ENCODE measurements around the gene KCNC4. TPM values are rescaled to one million over a fixed set of nuclear protein-coding genes. Genes with fewer than 3 reads are reported as not detected.

Gene KCNC4
- polyA plus RNA-seq (ENCODE audit: insufficient read length): 6.7 TPM
- long read RNA-seq, donor 1, full-length matches to known transcripts: 1 of 1 reads
- long read RNA-seq, donor 1, partial matches to known transcripts: 0 of 1 reads
- long read RNA-seq, donor 1, other reads (novel, unspliced or antisense): 0 of 1 reads
- long read RNA-seq, donor 2, full-length matches to known transcripts: 1 of 1 reads
- long read RNA-seq, donor 2, partial matches to known transcripts: 0 of 1 reads
- long read RNA-seq, donor 2, other reads (novel, unspliced or antisense): 0 of 1 reads
- long read RNA-seq, donor 3, partial matches to known transcripts: 0 of 1 reads
- long read RNA-seq, donor 3, other reads (novel, unspliced or antisense): 0 of 1 reads
- long read RNA-seq, donor 4: 0 reads
- long read RNA-seq, donor 5, full-length matches to known transcripts: 2 of 2 reads
- long read RNA-seq, donor 5, partial matches to known transcripts: 0 of 2 reads
- long read RNA-seq, donor 5, other reads (novel, unspliced or antisense): 0 of 2 reads
- long read RNA-seq, donor 6, full-length matches to known transcripts: 1 of 1 reads
- long read RNA-seq, donor 6, partial matches to known transcripts: 0 of 1 reads
- long read RNA-seq, donor 6, other reads (novel, unspliced or antisense): 0 of 1 reads
- long read RNA-seq, donor 7, full-length matches to known transcripts: 3 of 3 reads
- long read RNA-seq, donor 7, partial matches to known transcripts: 0 of 3 reads
- long read RNA-seq, donor 7, other reads (novel, unspliced or antisense): 0 of 3 reads
- long read RNA-seq, donor 8, full-length matches to known transcripts: 1 of 1 reads
- long read RNA-seq, donor 8, partial matches to known transcripts: 0 of 1 reads
- long read RNA-seq, donor 8, other reads (novel, unspliced or antisense): 0 of 1 reads

DNA sequence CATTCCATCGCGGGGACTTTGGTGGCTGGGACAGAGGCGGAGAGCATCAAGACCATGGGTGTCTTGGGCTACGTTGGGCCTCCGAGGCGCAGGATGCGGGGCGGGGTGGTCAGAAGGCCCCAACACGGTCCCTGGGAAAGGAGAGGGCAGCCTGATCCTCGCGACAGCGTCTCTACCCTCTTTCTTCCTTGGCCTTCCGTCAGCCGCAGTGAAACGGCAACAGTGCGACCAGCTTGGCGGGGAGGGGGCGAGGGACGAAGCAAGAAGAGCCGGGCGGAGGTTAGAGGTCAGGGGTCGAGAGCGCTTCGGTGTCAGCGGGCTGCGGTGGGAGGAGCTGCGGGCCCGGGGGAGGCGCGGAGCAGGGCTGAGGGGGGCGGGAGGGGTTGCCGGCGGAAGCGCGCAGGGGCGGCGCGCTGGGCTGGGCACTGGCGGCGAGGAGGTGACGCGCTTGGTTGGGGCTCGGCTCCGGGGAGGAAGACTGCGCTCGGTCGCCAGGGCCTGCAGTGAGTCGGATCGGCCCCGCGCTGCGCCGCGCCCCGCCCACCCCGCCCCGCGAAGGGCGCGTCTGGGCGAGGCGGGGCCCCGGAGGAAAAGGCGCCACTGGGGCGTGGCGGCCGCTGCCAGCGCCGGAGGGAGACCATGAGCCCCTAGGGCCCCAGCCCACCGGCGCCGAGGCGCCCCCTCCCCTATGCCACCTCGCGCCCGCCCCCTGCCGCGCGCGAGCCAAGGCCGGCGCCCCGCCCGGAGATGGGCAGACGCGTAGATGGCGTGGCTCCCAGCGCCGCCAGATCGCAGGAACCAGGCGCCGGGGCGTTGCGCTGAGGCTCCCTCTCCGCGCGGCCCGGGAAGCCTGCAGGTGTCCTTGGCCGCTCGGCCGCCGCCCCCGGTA is at the start of gene KCNC4:
TSS of gene KCNC4 (plus strand) at position 600 of the 889 bp plus-strand sequence. CDS start 1,186 bp downstream, outside the sequence.
- no peak for DNase-seq

DNA sequence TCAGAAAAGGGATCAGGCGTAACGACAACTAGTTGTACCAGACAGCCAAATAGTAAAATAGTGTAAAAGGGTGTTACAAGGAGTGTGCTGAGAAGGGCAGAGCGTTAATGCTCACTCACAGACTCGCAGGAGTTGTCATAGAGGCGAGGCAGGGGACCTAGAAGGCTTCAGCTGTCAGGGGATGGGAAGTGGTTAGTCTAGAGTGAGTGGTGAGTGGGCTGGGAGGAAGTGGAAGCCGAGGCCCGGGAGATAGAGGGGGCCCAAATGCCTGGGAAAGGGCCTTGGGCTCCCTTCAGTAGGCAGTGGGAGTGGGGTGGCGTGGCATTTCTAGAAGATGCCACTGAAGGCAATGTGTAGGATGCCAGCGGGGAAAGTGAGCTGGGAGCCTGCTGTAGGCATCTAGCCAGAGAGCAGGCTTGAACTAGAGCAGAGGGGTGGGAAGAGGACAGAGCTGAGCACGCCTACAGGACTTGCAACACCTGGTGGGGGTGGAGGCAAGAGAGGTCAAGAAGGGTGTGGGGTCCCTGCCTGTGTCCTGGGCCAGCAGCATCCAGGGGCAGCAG is 49.5 kb upstream of the KCNC4 start:
- no peak for DNase-seq

- no peak for DNase-seq
Measured at GRCh38 chr1:110161165-110161564, 48.9 kb upstream of the KCNC4 start.

- DNase-seq: no peak
Measured at GRCh38 chr1:110161849-110162248, 48.3 kb upstream of the KCNC4 start.

DNA sequence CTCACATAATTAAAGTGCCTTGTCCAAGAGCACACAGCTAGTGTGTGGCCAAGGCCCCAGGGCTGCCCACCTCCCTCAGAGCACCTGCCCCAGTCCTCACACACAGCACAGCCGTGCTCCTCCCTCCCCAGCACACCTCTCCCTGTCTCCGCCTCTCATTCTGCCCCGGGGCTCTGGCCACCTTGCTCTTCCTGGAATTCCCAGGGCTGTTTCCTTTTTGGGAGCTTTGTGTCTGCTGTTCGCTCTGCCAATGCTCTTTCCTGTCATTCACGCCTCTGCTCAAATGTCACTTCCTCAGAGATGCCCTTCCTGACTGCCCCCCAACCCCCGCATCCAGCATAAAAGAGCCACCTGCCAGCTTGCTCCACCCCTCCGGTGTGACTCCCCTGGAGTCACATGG is 46.5 kb upstream of the KCNC4 start:
- DNase-seq: no peak

- DNase-seq: no peak
Measured at GRCh38 chr1:110164725-110165350, 45.3 kb upstream of the KCNC4 start.

DNA sequence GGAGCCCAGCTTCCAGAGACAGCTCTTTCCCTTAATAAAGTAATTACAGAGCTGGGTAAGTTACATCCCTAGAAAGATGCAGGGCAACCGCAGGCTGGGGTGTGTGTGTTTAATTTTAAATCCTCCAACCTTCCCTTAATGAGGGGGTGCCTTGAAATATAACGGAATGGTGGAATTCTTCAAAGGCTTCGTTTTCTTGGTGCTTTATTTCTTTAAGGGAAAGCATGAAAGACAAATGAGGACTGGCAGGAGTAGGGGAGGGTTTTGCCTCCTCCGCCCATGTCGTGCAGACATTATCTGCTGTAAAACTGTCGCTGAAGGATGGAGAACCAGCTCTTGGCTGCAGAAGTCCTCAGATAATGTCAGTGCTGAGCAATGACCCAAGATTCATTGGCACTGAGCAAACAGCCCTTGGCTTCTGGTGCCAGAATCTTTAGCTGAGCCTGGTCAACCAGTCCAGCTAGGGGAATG is 44.3 kb upstream of the KCNC4 start:
- no peak for DNase-seq

- DNase-seq: no peak
Measured at GRCh38 chr1:110166861-110167260, 43.3 kb upstream of the KCNC4 start.

GRCh38 chr1:110170766-110171733 is 39.1 kb upstream of the KCNC4 start:
- DNase-seq: no peak

GRCh38 chr1:110172001-110172400 is 38.1 kb upstream of the KCNC4 start:
- no peak for DNase-seq

- DNase-seq: no peak
Measured at GRCh38 chr1:110173466-110174105, 36.5 kb upstream of the KCNC4 start.

DNA sequence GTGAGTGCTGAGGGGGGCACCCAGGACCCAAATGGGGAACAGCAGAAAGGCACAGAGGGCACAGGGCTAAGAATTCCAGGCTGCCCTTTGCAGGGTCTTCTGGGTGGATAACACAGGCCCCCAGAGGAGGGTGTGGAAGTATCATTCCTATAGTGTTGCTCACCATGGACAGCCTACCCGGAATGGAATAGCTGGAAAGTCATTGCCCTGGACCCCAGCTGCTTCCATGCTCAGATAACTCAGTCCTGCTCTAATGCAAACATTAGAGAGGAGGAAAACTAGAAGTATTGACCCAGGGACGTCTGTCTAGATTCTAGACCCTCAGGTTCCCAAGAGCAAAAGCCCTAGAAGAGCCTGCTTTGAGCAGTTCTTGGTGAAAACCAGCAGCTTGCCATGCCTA is 35.2 kb upstream of the KCNC4 start:
- no peak for DNase-seq

DNA sequence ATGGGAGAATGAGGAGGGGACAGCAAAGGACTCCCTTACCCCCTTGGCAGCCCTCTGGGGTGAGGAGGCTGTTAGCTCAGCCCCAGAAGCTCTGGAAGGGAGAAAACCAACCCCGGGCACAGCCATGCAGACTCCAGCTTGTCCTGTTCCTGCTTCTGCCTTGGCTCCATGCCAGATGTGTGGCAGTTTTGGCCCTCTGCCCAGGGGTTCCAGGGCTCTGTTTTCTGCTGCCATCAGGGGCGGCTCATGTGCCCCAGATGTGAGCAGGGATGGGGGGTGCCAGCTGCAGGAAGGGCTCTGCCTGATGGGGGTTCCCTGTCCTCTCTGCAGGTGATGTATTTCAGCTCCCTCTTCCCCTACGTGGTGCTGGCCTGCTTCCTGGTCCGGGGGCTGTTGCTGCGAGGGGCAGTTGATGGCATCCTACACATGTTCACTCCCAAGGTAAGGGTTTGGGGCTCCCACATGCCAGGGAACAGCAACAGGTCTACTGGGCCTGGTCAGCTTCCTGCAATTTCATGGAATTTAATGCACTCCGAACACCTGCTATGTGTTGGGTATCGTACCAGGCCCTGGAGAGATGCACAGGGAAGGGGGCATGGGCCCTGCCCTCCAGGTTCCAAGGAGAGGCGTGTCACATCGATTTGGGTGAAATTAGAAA is 33.7 kb upstream of the KCNC4 start:
- DNase-seq: no peak

GRCh38 chr1:110177775-110178174 is 32.3 kb upstream of the KCNC4 start:
- no peak for DNase-seq

GRCh38 chr1:110183642-110184167 is 26.4 kb upstream of the KCNC4 start:
- no peak for DNase-seq

GRCh38 chr1:110184446-110184845 is 25.7 kb upstream of the KCNC4 start:
- no peak for DNase-seq

- DNase-seq: no peak
Measured at GRCh38 chr1:110185181-110185580, 24.9 kb upstream of the KCNC4 start.

DNA sequence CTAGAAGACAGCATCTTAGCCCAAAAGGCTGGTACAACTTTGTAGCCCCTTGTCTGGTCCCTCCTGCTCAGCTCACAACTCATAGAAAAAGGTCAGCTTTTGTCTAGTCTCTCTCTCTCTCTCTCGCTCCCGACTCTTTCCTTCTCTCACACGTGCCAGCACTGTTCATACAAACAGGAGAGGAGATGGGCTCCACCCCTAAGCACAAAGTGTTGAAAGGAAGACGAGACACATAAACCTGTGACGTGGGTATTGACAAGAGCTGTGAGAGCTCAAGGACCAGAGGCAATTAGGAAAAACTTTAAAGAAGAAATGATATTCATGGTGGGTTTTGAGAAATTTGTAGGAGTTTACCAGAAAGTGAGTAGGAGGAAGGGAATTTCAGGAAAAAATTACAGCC is 23.6 kb upstream of the KCNC4 start:
- DNase-seq: no peak

All from left kidney (tissue), 8 donors.